CD8-positive, alpha-beta memory T cell (primary cell): ENCODE results near the gene GOLGA8A. TPM values are rescaled to one million over a fixed set of nuclear protein-coding genes. Genes with fewer than 3 reads are reported as not detected.

Source experiments
- CTCF ChIA-PET: fragments of 350-600 bp; sonication (Branson Sonifier 250); formaldehyde crosslinking; loops from one replicate; lab custom pipeline; 2021; ENCODE audit warnings: antibody characterized with exemption; lab: Charles Lee
- POLR2A ChIA-PET: fragments of 350-600 bp; sonication (Branson Sonifier 250); formaldehyde crosslinking; loops from one replicate; lab custom pipeline; 2021; ENCODE audit warnings: antibody characterized with exemption; lab: Charles Lee
- DNase-seq, 5 donors: peaks; one replicate each; pipeline versions ENCODE4 v3.0.0 to v3.0.0-alpha.2; 2020 to 2022; ENCODE audit warnings: mixed read lengths in 1 of 5
- H3K27ac ChIP-seq: one replicate; pipeline ENCODE4 v1.7.0; 2013; ENCODE audit warnings: low read depth, mild to moderate bottlenecking, low read length, moderate library complexity
- H3K27me3 ChIP-seq: 2 replicates; pipeline ENCODE4 v1.7.0; 2013; ENCODE audit warnings: low read length, mild to moderate bottlenecking; ENCODE audit not compliant: insufficient read depth, poor library complexity, severe bottlenecking
- H3K36me3 ChIP-seq: 2 replicates; pipeline ENCODE4 v1.7.0; 2013; ENCODE audit warnings: mild to moderate bottlenecking, low read length, moderate library complexity; ENCODE audit not compliant: insufficient read depth
- H3K4me1 ChIP-seq: 2 replicates; pipeline ENCODE4 v1.7.0; 2013; ENCODE audit warnings: mild to moderate bottlenecking, low read length, moderate library complexity; ENCODE audit not compliant: insufficient read depth
- H3K4me3 ChIP-seq: 2 replicates; pipeline ENCODE4 v1.7.0; 2013; ENCODE audit warnings: mild to moderate bottlenecking, low read length
- H3K9me3 ChIP-seq: 2 replicates; pipeline ENCODE4 v1.7.0; 2013; ENCODE audit warnings: mild to moderate bottlenecking, low read length
- H3K27ac Mint-ChIP-seq, 8 donors: one replicate each; pipeline ENCODE4 v1.8.0; 2020 to 2021; ENCODE audit warnings: mixed read lengths in 8 of 8, mild to moderate bottlenecking in 6 of 8, inconsistent platforms in 3 of 8, moderate library complexity in 3 of 8
- H3K27me3 Mint-ChIP-seq, 2 donors: one replicate each; pipeline ENCODE4 v1.8.0; 2020 to 2021; ENCODE audit warnings: mixed read lengths in 2 of 2, mild to moderate bottlenecking in 1 of 2, moderate library complexity in 1 of 2
- H3K36me3 Mint-ChIP-seq, 3 donors: one replicate each; pipeline ENCODE4 v1.8.0; 2020 to 2021; ENCODE audit warnings: mixed read lengths in 3 of 3, inconsistent platforms in 1 of 3, mild to moderate bottlenecking in 1 of 3
- H3K4me1 Mint-ChIP-seq, 3 donors: one replicate each; pipeline ENCODE4 v1.8.0; 2020 to 2021; ENCODE audit warnings: mixed read lengths in 3 of 3, inconsistent platforms in 1 of 3, mild to moderate bottlenecking in 1 of 3
- H3K4me3 Mint-ChIP-seq, 7 donors: one replicate each; pipeline ENCODE4 v1.8.0; 2020 to 2021; ENCODE audit warnings: mixed read lengths in 7 of 7, mild to moderate bottlenecking in 6 of 7, moderate library complexity in 4 of 7, inconsistent platforms in 2 of 7
- H3K9me3 Mint-ChIP-seq, 5 donors: one replicate each; pipeline ENCODE4 v1.8.0; 2020 to 2022; ENCODE audit warnings: mixed read lengths in 5 of 5, mild to moderate bottlenecking in 3 of 5, moderate library complexity in 2 of 5, inconsistent platforms in 1 of 5
- polyA plus RNA-seq: library from polyadenylated mRNA; unstranded; fragments of 300-500 nt; fragmentation: Illumina TruSeq; gene quantifications from one replicate; pipeline ENCODE4 v1.2.3, GENCODE V29; 2021
- total RNA-seq, 2 experiments: library from RNA; stranded (reverse); gene quantifications; one replicate each; pipeline ENCODE4 v1.2.3, GENCODE V29; 2021

Gene GOLGA8A
- total and polyA plus RNA-seq, 3 experiments from 2014 or later, result 2.6 to 104 (median 94.0) TPM

GRCh38 chr15:34460451-34460850 is 22.8 kb upstream of the GOLGA8A start:
- Mint-ChIP-seq H3K4me1 (no peaks in the 10 kb centered on the region), H3K27ac (no peak overlapping the region), H3K4me3 (no peak overlapping the region), H3K36me3 (peaks cover 0 to 3% (median 0%) of the 10 kb centered on the region in 3 donors), H3K27me3 (peaks cover 12 to 52% of the 10 kb centered on the region in 2 donors), H3K9me3 (no peaks in the 10 kb centered on the region)
- Histone ChIP-seq H3K27ac (no peak overlapping the region), H3K36me3 (no peaks in the 10 kb centered on the region), H3K27me3 (no peaks in the 10 kb centered on the region), H3K9me3 (no peaks in the 10 kb centered on the region), H3K4me3 (no peak overlapping the region), H3K4me1 (no peaks in the 10 kb centered on the region)
- POLR2A ChIA-PET, result no interaction called here
- DNase-seq, result no peak
- CTCF ChIA-PET, result no interaction called here

- no peak overlapping the region for H3K4me3 Mint-ChIP-seq
- ChIA-PET CTCF (no interaction called here), POLR2A (no interaction called here)
Observed at GRCh38 chr15:34456658-34457057, 19.1 kb upstream of the GOLGA8A start.

GRCh38 chr15:34442891-34443290 is 5.3 kb upstream of the GOLGA8A start:
- H3K27me3 Mint-ChIP-seq, result peaks cover 0 to 45% of the 10 kb centered on the region in 2 donors
- H3K9me3 Mint-ChIP-seq, result no peaks in the 10 kb centered on the region
- Histone ChIP-seq H3K27ac (no peak overlapping the region), H3K27me3 (no peaks in the 10 kb centered on the region), H3K9me3 (no peaks in the 10 kb centered on the region), H3K4me3 (no peak overlapping the region), H3K4me1 (no peaks in the 10 kb centered on the region), H3K36me3 (no peaks in the 10 kb centered on the region)
- DNase-seq, result no peak
- ChIA-PET POLR2A (no interaction called here), CTCF (no interaction called here)
- H3K27ac Mint-ChIP-seq, result no peak overlapping the region
- peaks cover 0 to 2% (median under 1%) of the 10 kb centered on the region in 3 donors for H3K4me1 Mint-ChIP-seq
- no peaks in the 10 kb centered on the region for H3K36me3 Mint-ChIP-seq
- no peak overlapping the region for H3K4me3 Mint-ChIP-seq

More at GRCh38 chr15:34456658-34457057, 19.1 kb upstream of the GOLGA8A start:
- Histone ChIP-seq H3K9me3 (no peaks in the 10 kb centered on the region), H3K36me3 (no peaks in the 10 kb centered on the region), H3K27me3 (no peaks in the 10 kb centered on the region), H3K4me3 (no peak overlapping the region), H3K4me1 (no peaks in the 10 kb centered on the region), H3K27ac (no peak overlapping the region)
- no peak for DNase-seq
- Mint-ChIP-seq H3K9me3 (no peaks in the 10 kb centered on the region), H3K36me3 (peaks cover 0 to 3% (median 0%) of the 10 kb centered on the region in 3 donors), H3K27me3 (peaks cover 10 to 49% of the 10 kb centered on the region in 2 donors), H3K27ac (no peak overlapping the region), H3K4me1 (no peaks in the 10 kb centered on the region)

- Histone ChIP-seq H3K4me1 (peaks cover 12% of the 10 kb centered on the region), H3K4me3 (no peak overlapping the region), H3K27me3 (no peaks in the 10 kb centered on the region), H3K9me3 (no peaks in the 10 kb centered on the region), H3K27ac (no peak overlapping the region), H3K36me3 (no peaks in the 10 kb centered on the region)
- ChIA-PET POLR2A (no interaction called here), CTCF (no interaction called here)
- DNase-seq, result no peak
- Mint-ChIP-seq H3K27me3 (peaks cover 2 to 25% of the 10 kb centered on the region in 2 donors), H3K9me3 (no peaks in the 10 kb centered on the region), H3K27ac (no peak overlapping the region), H3K36me3 (peaks cover 0 to 11% (median 0%) of the 10 kb centered on the region in 3 donors), H3K4me1 (peaks cover 16 to 22% (median 17%) of the 10 kb centered on the region in 3 donors), H3K4me3 (no peak overlapping the region)
Observed at GRCh38 chr15:34439878-34440277, 2.3 kb upstream of the GOLGA8A start.

GRCh38 chr15:34436956-34437442 is 609 bp downstream of the GOLGA8A start:
- H3K4me1 Mint-ChIP-seq, result peaks cover 17 to 31% (median 20%) of the 10 kb centered on the region in 3 donors
- Histone ChIP-seq H3K9me3 (no peaks in the 10 kb centered on the region), H3K4me1 (peaks cover 12% of the 10 kb centered on the region), H3K4me3 (peak overlapping the region; percentile 56), H3K27me3 (no peaks in the 10 kb centered on the region), H3K36me3 (no peaks in the 10 kb centered on the region), H3K27ac (peak overlapping the region; percentile 38)
- ChIA-PET CTCF (interaction anchor here (1.1 kb wide), 1 partner anchor 147 kb away, joined by 3 read pairs; the partner anchor contains the start of gene GOLGA8B), POLR2A (interaction anchor here (1.0 to 1.4 kb wide), 3 partner anchors 69 to 146 kb away, joined by 4 to 9 read pairs (median 5); partner anchors contain the start of genes GOLGA8B, LPCAT4 and NOP10)
- peaks cover 0 to 36% (median 2%) of the 10 kb centered on the region in 3 donors for H3K36me3 Mint-ChIP-seq
- no peak overlapping the region for H3K27ac Mint-ChIP-seq
- no peaks in the 10 kb centered on the region for H3K9me3 Mint-ChIP-seq
- peaks cover 2 to 4% of the 10 kb centered on the region in 2 donors for H3K27me3 Mint-ChIP-seq
- DNase-seq, result peak in 3 of 5 donors; percentile 44 to 69 (median 52)
- H3K4me3 Mint-ChIP-seq, result peak overlapping the region in 6 of 7 donors; percentile 85 to 97 (median 87)

- no peaks in the 10 kb centered on the region for H3K9me3 Mint-ChIP-seq
Observed at GRCh38 chr15:34436126-34436955, 1.3 kb downstream of the GOLGA8A start.

GRCh38 chr15:34435658-34436057 is 1.9 kb downstream of the GOLGA8A start:
- no peak for DNase-seq
- Histone ChIP-seq H3K9me3 (no peaks in the 10 kb centered on the region), H3K4me3 (no peak overlapping the region), H3K27ac (no peak overlapping the region), H3K36me3 (no peaks in the 10 kb centered on the region), H3K4me1 (peaks cover 12% of the 10 kb centered on the region), H3K27me3 (no peaks in the 10 kb centered on the region)
- Mint-ChIP-seq H3K4me1 (peaks cover 17 to 33% (median 21%) of the 10 kb centered on the region in 3 donors), H3K27ac (peak overlapping the region in 7 of 8 donors; percentile 34 to 95 (median 61)), H3K27me3 (peaks cover 0 to 2% of the 10 kb centered on the region in 2 donors), H3K4me3 (peak overlapping the region in 5 of 7 donors; percentile 68 to 89 (median 86)), H3K36me3 (peaks cover 0 to 45% (median 2%) of the 10 kb centered on the region in 3 donors), H3K9me3 (no peaks in the 10 kb centered on the region)
- POLR2A ChIA-PET, result no interaction called here
- CTCF ChIA-PET, result no interaction called here

More at GRCh38 chr15:34436126-34436955, 1.3 kb downstream of the GOLGA8A start:
- H3K4me1 ChIP-seq, result peaks cover 12% of the 10 kb centered on the region
- peak overlapping the region; percentile 56 for H3K4me3 ChIP-seq
- Mint-ChIP-seq H3K27ac (peak overlapping the region in 7 of 8 donors; percentile 60 to 95 (median 87)), H3K4me1 (peaks cover 17 to 33% (median 20%) of the 10 kb centered on the region in 3 donors), H3K27me3 (peaks cover 0 to 2% of the 10 kb centered on the region in 2 donors), H3K36me3 (peaks cover 0 to 41% (median 2%) of the 10 kb centered on the region in 3 donors), H3K4me3 (peak overlapping the region in 6 of 7 donors; percentile 85 to 97 (median 87))
- CTCF ChIA-PET, result no interaction called here
- H3K36me3 ChIP-seq, result no peaks in the 10 kb centered on the region
- peak overlapping the region; percentile 38 for H3K27ac ChIP-seq
- POLR2A ChIA-PET, result interaction anchor here (1.4 kb wide), 1 partner anchor 69 kb away, joined by 5 read pairs; the partner anchor contains the start of gene LPCAT4
- H3K9me3 ChIP-seq, result no peaks in the 10 kb centered on the region
- no peaks in the 10 kb centered on the region for H3K27me3 ChIP-seq
- DNase-seq, result peak in 3 of 5 donors; percentile 35 to 62 (median 50)
